HepG2 (cell line): Measurements from ENCODE around the gene BPIFB2. TPM values are rescaled to one million over a fixed set of nuclear protein-coding genes. Genes with fewer than 3 reads are reported as not detected.

ENCODE experiments used
- ARHGAP35 ChIP-seq: sonication (generic); formaldehyde crosslinking; IDR thresholded peaks from 2 replicates; pipeline ENCODE4 v1.9.0; 2022; ENCODE audit warnings: mild to moderate bottlenecking, inconsistent platforms, moderate library complexity, missing genetic modification reagents, borderline replicate concordance
- FOXP1 ChIP-seq, 2 experiments: fragments of 450-650 bp in 1 of 2; IDR thresholded peaks; 2 replicates each; pipeline ENCODE4 v1.6.1; 2017 to 2018; ENCODE audit warnings: antibody characterized with exemption in 1 of 2
- GZF1 ChIP-seq: sonication (generic); formaldehyde crosslinking; IDR thresholded peaks from 2 replicates; pipeline ENCODE4 v1.5.1; 2020; ENCODE audit warnings: mild to moderate bottlenecking, missing genetic modification reagents
- HNF4A ChIP-seq: sonication (generic); formaldehyde crosslinking; IDR thresholded peaks from 2 replicates; pipeline ENCODE4 v1.4.0; 2020; ENCODE audit warnings: missing genetic modification reagents
- JDP2 ChIP-seq: sonication (generic); formaldehyde crosslinking; IDR thresholded peaks from 2 replicates; pipeline ENCODE4 v1.8.1; 2022; ENCODE audit warnings: missing genetic modification reagents, borderline replicate concordance
- KAT8 ChIP-seq: IDR thresholded peaks from 2 replicates; pipeline ENCODE4 v1.6.1; 2016; ENCODE audit warnings: missing genetic modification reagents, missing compliant biosample characterization
- RFX1 ChIP-seq: fragments of 450-650 bp; IDR thresholded peaks from 2 replicates; pipeline ENCODE4 v1.6.1; 2017
- SAP130 ChIP-seq: IDR thresholded peaks from 2 replicates; pipeline ENCODE4 v1.6.1; 2016; ENCODE audit warnings: low read depth
- SCMH1 ChIP-seq: sonication (generic); formaldehyde crosslinking; IDR thresholded peaks from 2 replicates; pipeline ENCODE4 v1.9.0; 2021; ENCODE audit warnings: missing genetic modification reagents, mild to moderate bottlenecking, borderline replicate concordance
- TRIM24 ChIP-seq: sonication (generic); formaldehyde crosslinking; IDR thresholded peaks from 2 replicates; pipeline ENCODE4 v1.8.0; 2022; ENCODE audit warnings: mild to moderate bottlenecking, missing genetic modification reagents
- ZFP62 ChIP-seq: sonication (generic); formaldehyde crosslinking; IDR thresholded peaks from 2 replicates; pipeline ENCODE4 v1.4.0; 2020; ENCODE audit warnings: missing genetic modification reagents
- ZKSCAN8 ChIP-seq: IDR thresholded peaks from 2 replicates; pipeline ENCODE4 v1.6.1; 2016; ENCODE audit warnings: borderline replicate concordance, missing genetic modification reagents, missing compliant biosample characterization
- ZNF501 ChIP-seq: sonication (generic); formaldehyde crosslinking; IDR thresholded peaks from 2 replicates; pipeline ENCODE4 v1.5.1; 2020; ENCODE audit warnings: mild to moderate bottlenecking, moderate library complexity, missing genetic modification reagents
- ZNF629 ChIP-seq: sonication (generic); formaldehyde crosslinking; conservative IDR thresholded peaks from 2 replicates; pipeline ENCODE4 v1.5.0; 2020; ENCODE audit warnings: missing genetic modification reagents
- ZNF780A ChIP-seq: sonication (generic); formaldehyde crosslinking; IDR thresholded peaks from 2 replicates; pipeline ENCODE4 v1.8.0; 2022; ENCODE audit warnings: mild to moderate bottlenecking, missing genetic modification reagents, moderate library complexity
- ZSCAN30 ChIP-seq: sonication (generic); formaldehyde crosslinking; IDR thresholded peaks from 2 replicates; pipeline ENCODE4 v1.5.0; 2020; ENCODE audit warnings: mild to moderate bottlenecking, missing genetic modification reagents
- polyA plus RNA-seq, 8 experiments: library from polyadenylated mRNA; depleted of rRNA in 3 of 8; stranded (reverse) in 7 of 8; unstranded in 1 of 8; fragments of >200 nt; fragmentation: Illumina TruSeq in 4 of 8; extraction: Trizol in 4 of 8; gene quantifications; 2 replicates each; pipeline versions ENCODE4 v1.2.1 to v1.2.3, GENCODE V29; 2011 to 2016; ENCODE audit warnings: low read depth in 4 of 8, missing spikeins in 1 of 8, mixed read lengths in 1 of 8; ENCODE audit not compliant: insufficient read depth in 1 of 8
- total RNA-seq, 5 experiments: library from RNA; depleted of rRNA; stranded (reverse); fragments of >200 nt; fragmentation: Illumina TruSeq; extraction: Trizol; gene quantifications; 2 replicates each; pipeline ENCODE4 v1.2.3, GENCODE V29; 2016; ENCODE audit warnings: low read depth in 1 of 5
- TF ChIP-seq, protein P1 (sequence below): IDR thresholded peaks from 2 replicates; pipeline ENCODE4 v1.4.0; 2020; ENCODE audit warnings: mild to moderate bottlenecking, missing genetic modification reagents
- TF ChIP-seq, protein P2 (sequence below): sonication (generic); formaldehyde crosslinking; IDR thresholded peaks from 2 replicates; pipeline ENCODE4 v1.4.0; 2020; ENCODE audit warnings: missing genetic modification reagents
- TF ChIP-seq, protein P3 (sequence below): sonication (generic); formaldehyde crosslinking; conservative IDR thresholded peaks from 2 replicates; pipeline ENCODE4 v1.8.1; 2023; ENCODE audit warnings: missing genetic modification reagents
- TF ChIP-seq, protein P4 (sequence below): sonication (generic); IDR thresholded peaks from 2 replicates; pipeline ENCODE4 v1.6.1; 2016; ENCODE audit warnings: low read depth, borderline replicate concordance
- TF ChIP-seq, protein P5 (sequence below), 2 experiments: fragments of 450-650 bp in 1 of 2; sonication (generic) in 1 of 2; formaldehyde crosslinking; IDR thresholded peaks; 2 replicates each; pipeline versions ENCODE4 v1.5.0 to v1.8.0; 2020 to 2022; ENCODE audit warnings: mild to moderate bottlenecking in 1 of 2, missing genetic modification reagents in 1 of 2

Gene BPIFB2
- total and polyA plus RNA-seq, 2 of the 13 experiments (the other 11 are each of a cell fraction or from before 2014, with no cell fraction given), result 54.5 to 902 TPM

DNA sequence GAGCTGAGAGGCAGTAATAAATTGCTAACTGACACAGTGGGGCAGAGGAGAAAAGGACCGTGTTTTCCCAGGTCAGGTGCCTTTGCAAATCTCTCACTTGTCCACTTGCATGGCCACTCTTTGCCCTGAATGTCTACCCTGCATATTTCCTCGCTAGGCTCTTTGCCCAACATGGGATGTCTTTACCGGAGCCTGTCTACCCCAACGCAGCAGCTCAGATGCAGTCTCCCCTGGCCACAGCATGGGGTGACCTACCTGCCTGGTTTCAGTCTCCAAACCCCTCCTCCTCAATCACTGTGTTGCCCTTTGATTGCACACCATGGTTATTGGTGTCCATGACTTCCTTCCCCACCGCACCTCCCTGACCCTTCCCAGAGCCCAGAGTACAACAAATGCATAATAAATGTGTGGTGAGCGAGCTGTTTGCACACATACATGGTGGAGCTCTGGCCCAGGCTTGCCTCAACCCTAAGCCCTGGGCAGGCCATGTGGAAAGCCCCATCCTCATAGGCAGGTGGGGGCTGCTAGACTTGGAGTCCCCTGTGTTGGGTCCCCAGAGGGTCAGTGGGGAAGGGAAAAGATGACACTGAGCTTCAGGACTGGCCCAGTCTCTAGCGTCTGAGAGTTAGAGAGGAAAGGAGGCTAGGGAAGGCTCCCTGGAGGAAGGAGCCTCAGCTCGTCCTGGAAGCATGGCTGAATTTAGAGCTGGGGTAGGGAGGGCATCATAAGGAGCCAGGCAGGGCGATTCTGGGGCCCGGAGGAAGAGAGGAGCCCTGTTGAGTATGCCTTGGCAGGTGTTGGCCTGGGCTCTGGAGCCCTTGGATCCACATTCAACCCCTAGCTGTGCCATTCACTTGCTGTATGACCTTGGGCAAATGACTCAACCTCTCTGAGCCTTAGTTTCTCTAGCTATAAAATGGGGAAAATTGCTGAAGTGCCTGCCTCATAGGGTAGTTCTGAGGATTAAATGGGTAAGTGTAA, 19.6 kb downstream of the BPIFB2 start (continued):
- TF ChIP-seq, protein P1, sequence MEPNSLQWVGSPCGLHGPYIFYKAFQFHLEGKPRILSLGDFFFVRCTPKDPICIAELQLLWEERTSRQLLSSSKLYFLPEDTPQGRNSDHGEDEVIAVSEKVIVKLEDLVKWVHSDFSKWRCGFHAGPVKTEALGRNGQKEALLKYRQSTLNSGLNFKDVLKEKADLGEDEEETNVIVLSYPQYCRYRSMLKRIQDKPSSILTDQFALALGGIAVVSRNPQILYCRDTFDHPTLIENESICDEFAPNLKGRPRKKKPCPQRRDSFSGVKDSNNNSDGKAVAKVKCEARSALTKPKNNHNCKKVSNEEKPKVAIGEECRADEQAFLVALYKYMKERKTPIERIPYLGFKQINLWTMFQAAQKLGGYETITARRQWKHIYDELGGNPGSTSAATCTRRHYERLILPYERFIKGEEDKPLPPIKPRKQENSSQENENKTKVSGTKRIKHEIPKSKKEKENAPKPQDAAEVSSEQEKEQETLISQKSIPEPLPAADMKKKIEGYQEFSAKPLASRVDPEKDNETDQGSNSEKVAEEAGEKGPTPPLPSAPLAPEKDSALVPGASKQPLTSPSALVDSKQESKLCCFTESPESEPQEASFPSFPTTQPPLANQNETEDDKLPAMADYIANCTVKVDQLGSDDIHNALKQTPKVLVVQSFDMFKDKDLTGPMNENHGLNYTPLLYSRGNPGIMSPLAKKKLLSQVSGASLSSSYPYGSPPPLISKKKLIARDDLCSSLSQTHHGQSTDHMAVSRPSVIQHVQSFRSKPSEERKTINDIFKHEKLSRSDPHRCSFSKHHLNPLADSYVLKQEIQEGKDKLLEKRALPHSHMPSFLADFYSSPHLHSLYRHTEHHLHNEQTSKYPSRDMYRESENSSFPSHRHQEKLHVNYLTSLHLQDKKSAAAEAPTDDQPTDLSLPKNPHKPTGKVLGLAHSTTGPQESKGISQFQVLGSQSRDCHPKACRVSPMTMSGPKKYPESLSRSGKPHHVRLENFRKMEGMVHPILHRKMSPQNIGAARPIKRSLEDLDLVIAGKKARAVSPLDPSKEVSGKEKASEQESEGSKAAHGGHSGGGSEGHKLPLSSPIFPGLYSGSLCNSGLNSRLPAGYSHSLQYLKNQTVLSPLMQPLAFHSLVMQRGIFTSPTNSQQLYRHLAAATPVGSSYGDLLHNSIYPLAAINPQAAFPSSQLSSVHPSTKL (CRISPR knock-in tag), result no peak
- TF ChIP-seq RFX1 (no peak), ARHGAP35 (CRISPR knock-in tag) (peak; percentile 29; the same call in 1 of the 2 replicates), ZKSCAN8 (CRISPR knock-in tag) (no peak), ZNF629 (peak; percentile 46), SCMH1 (no peak), TRIM24 (CRISPR knock-in tag) (no peak), ZNF501 (CRISPR knock-in tag) (no peak), FOXP1 (IDR thresholded peaks at IDR 0.05) (no peak), FOXP1 (CRISPR knock-in tag; IDR thresholded peaks at IDR 0.05) (no peak), ZSCAN30 (CRISPR knock-in tag) (no peak), HNF4A (no peak), KAT8 (CRISPR knock-in tag) (no peak; the same call in 1 of the 2 replicates), ZNF780A (CRISPR knock-in tag) (no peak), SAP130 (no peak), GZF1 (CRISPR knock-in tag) (no peak), JDP2 (CRISPR knock-in tag) (no peak), ZFP62 (no peak)
- TF ChIP-seq, protein P2, sequence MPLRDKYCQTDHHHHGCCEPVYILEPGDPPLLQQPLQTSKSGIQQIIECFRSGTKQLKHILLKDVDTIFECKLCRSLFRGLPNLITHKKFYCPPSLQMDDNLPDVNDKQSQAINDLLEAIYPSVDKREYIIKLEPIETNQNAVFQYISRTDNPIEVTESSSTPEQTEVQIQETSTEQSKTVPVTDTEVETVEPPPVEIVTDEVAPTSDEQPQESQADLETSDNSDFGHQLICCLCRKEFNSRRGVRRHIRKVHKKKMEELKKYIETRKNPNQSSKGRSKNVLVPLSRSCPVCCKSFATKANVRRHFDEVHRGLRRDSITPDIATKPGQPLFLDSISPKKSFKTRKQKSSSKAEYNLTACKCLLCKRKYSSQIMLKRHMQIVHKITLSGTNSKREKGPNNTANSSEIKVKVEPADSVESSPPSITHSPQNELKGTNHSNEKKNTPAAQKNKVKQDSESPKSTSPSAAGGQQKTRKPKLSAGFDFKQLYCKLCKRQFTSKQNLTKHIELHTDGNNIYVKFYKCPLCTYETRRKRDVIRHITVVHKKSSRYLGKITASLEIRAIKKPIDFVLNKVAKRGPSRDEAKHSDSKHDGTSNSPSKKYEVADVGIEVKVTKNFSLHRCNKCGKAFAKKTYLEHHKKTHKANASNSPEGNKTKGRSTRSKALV, result no peak
- TF ChIP-seq, protein P3, sequence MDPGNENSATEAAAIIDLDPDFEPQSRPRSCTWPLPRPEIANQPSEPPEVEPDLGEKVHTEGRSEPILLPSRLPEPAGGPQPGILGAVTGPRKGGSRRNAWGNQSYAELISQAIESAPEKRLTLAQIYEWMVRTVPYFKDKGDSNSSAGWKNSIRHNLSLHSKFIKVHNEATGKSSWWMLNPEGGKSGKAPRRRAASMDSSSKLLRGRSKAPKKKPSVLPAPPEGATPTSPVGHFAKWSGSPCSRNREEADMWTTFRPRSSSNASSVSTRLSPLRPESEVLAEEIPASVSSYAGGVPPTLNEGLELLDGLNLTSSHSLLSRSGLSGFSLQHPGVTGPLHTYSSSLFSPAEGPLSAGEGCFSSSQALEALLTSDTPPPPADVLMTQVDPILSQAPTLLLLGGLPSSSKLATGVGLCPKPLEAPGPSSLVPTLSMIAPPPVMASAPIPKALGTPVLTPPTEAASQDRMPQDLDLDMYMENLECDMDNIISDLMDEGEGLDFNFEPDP (CRISPR knock-in tag), result no peak
- TF ChIP-seq, protein P4, sequence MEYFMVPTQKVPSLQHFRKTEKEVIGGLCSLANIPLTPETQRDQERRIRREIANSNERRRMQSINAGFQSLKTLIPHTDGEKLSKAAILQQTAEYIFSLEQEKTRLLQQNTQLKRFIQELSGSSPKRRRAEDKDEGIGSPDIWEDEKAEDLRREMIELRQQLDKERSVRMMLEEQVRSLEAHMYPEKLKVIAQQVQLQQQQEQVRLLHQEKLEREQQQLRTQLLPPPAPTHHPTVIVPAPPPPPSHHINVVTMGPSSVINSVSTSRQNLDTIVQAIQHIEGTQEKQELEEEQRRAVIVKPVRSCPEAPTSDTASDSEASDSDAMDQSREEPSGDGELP, result no peak
- TF ChIP-seq, protein P5, sequence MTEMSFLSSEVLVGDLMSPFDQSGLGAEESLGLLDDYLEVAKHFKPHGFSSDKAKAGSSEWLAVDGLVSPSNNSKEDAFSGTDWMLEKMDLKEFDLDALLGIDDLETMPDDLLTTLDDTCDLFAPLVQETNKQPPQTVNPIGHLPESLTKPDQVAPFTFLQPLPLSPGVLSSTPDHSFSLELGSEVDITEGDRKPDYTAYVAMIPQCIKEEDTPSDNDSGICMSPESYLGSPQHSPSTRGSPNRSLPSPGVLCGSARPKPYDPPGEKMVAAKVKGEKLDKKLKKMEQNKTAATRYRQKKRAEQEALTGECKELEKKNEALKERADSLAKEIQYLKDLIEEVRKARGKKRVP (CRISPR knock-in tag; IDR thresholded peaks at IDR 0.05), result no peak
